A549 treated with dexamethasone at 1 μM for 4 hours (cell line): Measurements from ENCODE around the gene MED6. TPM values are rescaled to one million over a fixed set of nuclear protein-coding genes. Genes with fewer than 3 reads are reported as not detected.

Experiments used
- total RNA-seq: library from RNA; stranded (reverse); fragments of 200-300 nt; extraction: Qiagen RNA extraction; gene quantifications from 5 replicates; pipeline ENCODE4 v1.2.3, GENCODE V29; 2022

The MED6 gene, protein sequence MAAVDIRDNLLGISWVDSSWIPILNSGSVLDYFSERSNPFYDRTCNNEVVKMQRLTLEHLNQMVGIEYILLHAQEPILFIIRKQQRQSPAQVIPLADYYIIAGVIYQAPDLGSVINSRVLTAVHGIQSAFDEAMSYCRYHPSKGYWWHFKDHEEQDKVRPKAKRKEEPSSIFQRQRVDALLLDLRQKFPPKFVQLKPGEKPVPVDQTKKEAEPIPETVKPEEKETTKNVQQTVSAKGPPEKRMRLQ
- 41.3 to 55.5 TPM (median 45.1 TPM) in 5 replicates for total RNA-seq

DNA sequence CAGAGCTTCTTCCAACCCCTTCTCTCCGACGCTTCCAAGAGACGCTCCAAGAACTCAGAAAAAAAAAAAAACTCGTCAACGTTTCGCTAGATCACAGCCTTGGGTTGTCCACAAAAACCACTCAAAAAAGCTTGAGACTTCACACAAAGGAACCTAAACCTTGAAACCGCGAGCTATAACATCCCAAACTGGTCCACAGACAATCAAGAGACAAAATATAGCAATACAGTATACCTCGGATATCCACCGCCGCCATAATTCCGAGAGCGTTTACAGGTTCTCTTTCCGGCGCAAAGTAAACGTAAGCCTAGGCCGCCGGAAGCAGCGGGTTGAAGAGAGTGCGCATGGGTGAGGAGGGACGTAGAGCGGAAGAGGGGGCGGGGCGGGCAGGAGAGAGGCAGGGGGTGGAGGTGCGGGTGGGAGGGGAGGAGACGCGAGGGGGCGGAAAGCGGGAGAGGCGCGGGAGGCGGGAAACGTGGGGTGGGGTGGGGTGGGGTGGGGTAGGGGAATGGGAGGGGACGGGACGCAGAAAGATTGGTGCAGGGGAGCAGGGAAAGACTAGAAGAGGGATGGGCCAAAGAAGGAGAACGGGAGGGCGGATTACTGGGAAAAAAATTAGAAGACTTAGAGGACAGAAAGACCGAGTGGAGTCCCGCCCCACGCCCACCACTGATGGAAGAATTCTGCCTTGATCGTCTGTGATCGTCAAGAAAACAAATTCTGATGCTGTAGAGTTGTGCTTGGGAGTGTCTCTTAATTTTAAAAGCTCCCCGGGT is at the start of gene MED6:
Gene MED6, minus strand, starts transcription at position 274 of the 776 bp plus-strand sequence. Its CDS starts 18 bp downstream, at position 256.

DNA sequence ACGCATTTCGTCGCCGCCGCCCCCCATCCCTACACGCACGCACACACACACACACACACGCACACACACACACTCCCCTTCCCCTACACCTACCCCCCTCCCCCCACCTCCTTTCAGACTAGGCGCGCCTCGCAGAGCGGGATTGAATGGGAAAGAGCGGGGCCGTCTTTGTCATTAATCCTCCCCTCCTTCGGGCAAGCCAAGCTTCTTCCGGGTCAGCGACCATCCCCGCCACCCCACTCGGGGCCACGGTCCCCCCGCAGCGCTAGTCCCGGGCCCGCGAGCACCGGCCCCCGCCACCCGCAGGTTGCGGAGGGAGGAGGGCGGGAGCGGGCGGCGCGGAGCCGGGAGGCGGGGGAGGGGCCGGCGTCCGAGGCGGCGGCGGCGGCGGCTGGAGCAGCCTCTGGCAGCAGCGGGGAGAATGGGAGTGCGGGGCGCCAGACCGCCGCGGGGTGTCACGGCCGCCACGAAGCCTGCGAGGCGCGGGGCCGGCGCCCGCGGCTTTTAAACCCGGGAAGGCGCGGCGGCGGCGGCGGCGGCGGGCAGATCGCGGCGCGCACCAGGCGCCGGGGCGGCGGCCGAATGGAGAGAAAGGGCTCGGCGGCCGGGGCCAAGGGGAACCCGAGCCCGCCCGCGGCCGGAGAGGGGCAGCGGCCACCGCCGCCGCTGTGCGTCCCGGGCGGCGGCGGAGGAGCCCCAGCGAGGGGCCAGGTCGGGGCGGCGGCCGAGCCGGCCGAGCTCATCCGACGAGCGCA is 41.3 kb upstream of the MED6 start, which contains the start of gene TTC9:
Gene TTC9, plus strand, starts transcription at position 369 of the 755 bp plus-strand sequence. Its CDS starts 214 bp downstream, at position 583.

DNA sequence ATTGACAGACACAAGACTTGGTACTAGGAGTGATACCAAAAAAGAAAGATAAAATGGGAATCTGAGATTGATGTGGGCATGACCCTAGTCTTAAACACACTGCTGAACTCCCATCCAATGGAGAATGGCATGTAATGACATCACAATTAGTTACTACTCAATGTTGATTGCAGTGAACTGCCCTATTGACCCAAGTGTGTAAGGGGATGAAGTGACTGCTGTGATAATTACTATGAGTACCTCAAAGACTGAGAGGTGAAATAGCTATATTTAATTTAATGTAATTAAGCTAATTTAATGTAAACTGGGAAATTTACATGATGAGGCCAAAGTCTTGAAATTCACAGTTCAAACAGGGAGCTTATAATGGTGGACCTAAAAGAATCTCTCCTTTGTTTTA is 65.6 kb downstream of the MED6 start, which contains the start of gene ADAM20:
Gene ADAM20, minus strand, starts transcription at position 101 of the 400 bp plus-strand sequence. CDS start 10,247 bp downstream, outside the sequence.

Other genes with a start within 250 kb of the MED6 start
- 42.4 to 73.2 TPM (median 49.8 TPM) in 5 replicates for gene COX16, start 241.0 kb downstream of the MED6 start, total RNA-seq
- gene SYNJ2BP, start 183.6 kb downstream of the MED6 start, total RNA-seq: 8.9 to 13.1 TPM (median 12.6 TPM) in 5 replicates
- gene ADAM21, start 148.5 kb downstream of the MED6 start, total RNA-seq: 0.08 TPM in 1 of 5 replicates, not detected in the others
- 0.02 TPM in 1 of 5 replicates, not detected in the others for gene ADAM20, start 65.7 kb downstream of the MED6 start, total RNA-seq
- 3.1 to 4.1 TPM (median 3.6 TPM) in 5 replicates for gene TTC9, start 41.3 kb upstream of the MED6 start, total RNA-seq
- gene MAP3K9, start 208.9 kb upstream of the MED6 start, total RNA-seq: 4.8 to 7.9 TPM (median 6.8 TPM) in 5 replicates